ENCODE results near the gene NTM.
A peak's percentile ranks its signal among the peaks of the same experiment; 100 is the strongest.

The NTM gene

GRCh38 chr11:131373095-131373725 is 2.8 kb downstream of the NTM start:
- peak in 3 of 4 experiments; percentile 1 to 27 (median 13) for DNase-seq

GRCh38 chr11:131373756-131374155 is 3.3 kb downstream of the NTM start:
- no peak for DNase-seq

- DNase-seq: no peak
Measured at GRCh38 chr11:131375421-131375820, 5.0 kb downstream of the NTM start.

- DNase-seq: no peak
Measured at GRCh38 chr11:131375915-131376314, 5.5 kb downstream of the NTM start.

GRCh38 chr11:131378931-131379330 is 8.5 kb downstream of the NTM start:
- no peak for DNase-seq

GRCh38 chr11:131385763-131386390 is 15.5 kb downstream of the NTM start:
- DNase-seq: no peak

- no peak for DNase-seq
Measured at GRCh38 chr11:131386408-131386807, 16.0 kb downstream of the NTM start.

- no peak for DNase-seq
Measured at GRCh38 chr11:131388030-131388429, 17.6 kb downstream of the NTM start.

GRCh38 chr11:131389582-131389981 is 19.2 kb downstream of the NTM start:
- no peak for DNase-seq

- no peak for DNase-seq
Measured at GRCh38 chr11:131391176-131391575, 20.8 kb downstream of the NTM start.

- DNase-seq: peak in 3 of 4 experiments; percentile 1 to 24 (median 20)
Measured at GRCh38 chr11:131392528-131393255, 22.3 kb downstream of the NTM start.

GRCh38 chr11:131393691-131394090 is 23.3 kb downstream of the NTM start:
- DNase-seq: no peak

- no peak for DNase-seq
Measured at GRCh38 chr11:131397675-131398074, 27.3 kb downstream of the NTM start.

GRCh38 chr11:131402040-131402439 is 31.6 kb downstream of the NTM start:
- DNase-seq: peak; percentile 3 to 73 (median 40)

- peak; percentile 8 to 48 (median 27) for DNase-seq
Measured at GRCh38 chr11:131404010-131404409, 33.6 kb downstream of the NTM start.

- DNase-seq: peak; percentile 81 to 94 (median 86)
Measured at GRCh38 chr11:131408025-131408640, 37.7 kb downstream of the NTM start.

- no peak for DNase-seq
Measured at GRCh38 chr11:131409345-131409744, 38.9 kb downstream of the NTM start.

- DNase-seq: no peak
Measured at GRCh38 chr11:131411636-131412035, 41.2 kb downstream of the NTM start.

GRCh38 chr11:131412061-131412460 is 41.6 kb downstream of the NTM start:
- DNase-seq: no peak

GRCh38 chr11:131413217-131413616 is 42.8 kb downstream of the NTM start:
- DNase-seq: no peak

- DNase-seq: no peak
Measured at GRCh38 chr11:131418189-131418588, 47.8 kb downstream of the NTM start.

- DNase-seq: no peak
Measured at GRCh38 chr11:131421066-131421855, 50.8 kb downstream of the NTM start.

GRCh38 chr11:131422029-131422428 is 51.6 kb downstream of the NTM start:
- no peak for DNase-seq

All from suppressor macrophage (primary cell).